Urinary bladder (tissue), 4 donors: ENCODE data around the gene ZNF655. TPM values are rescaled to one million over a fixed set of nuclear protein-coding genes. Genes with fewer than 3 reads are reported as not detected.
A peak's percentile ranks its signal among the peaks of the same experiment; 100 is the strongest.
"Not testable (repeated sequence)": the region's sequence is repeated elsewhere in the genome, so short reads cannot be mapped to it uniquely, and the experiment has no call there.

Source experiments
- DNase-seq: peaks from one replicate; pipeline ENCODE4 v3.0.0-alpha.2; 2015; ENCODE audit errors: extremely low spot score
- H3K27ac ChIP-seq: one replicate; pipeline ENCODE4 v1.5.1; 2013; ENCODE audit warnings: low read depth, mild to moderate bottlenecking, moderate library complexity
- H3K36me3 ChIP-seq: one replicate; pipeline ENCODE4 v1.6.1; 2013; ENCODE audit warnings: mild to moderate bottlenecking, moderate library complexity; ENCODE audit not compliant: insufficient read depth
- H3K4me1 ChIP-seq: one replicate; pipeline ENCODE4 v1.6.1; 2013; ENCODE audit warnings: mild to moderate bottlenecking, moderate library complexity; ENCODE audit not compliant: insufficient read depth
- H3K4me3 ChIP-seq: one replicate; pipeline ENCODE4 v1.5.1; 2013; ENCODE audit warnings: low read depth, low read length
- WGBS: extraction: QIAGEN DNeasy Blood & Tissue Kit; methylation state at CpG from one replicate; pipeline ENCODE4 v1.1.7; 2013; 5-methylcytosine and 5-hydroxymethylcytosine counted together
- polyA plus RNA-seq: library from polyadenylated mRNA; stranded (reverse); fragments of 200-250 nt; gene quantifications from one replicate; pipeline ENCODE4 v1.2.3, GENCODE V29; 2013
- total RNA-seq: library from RNA; depleted of rRNA; stranded (reverse); fragments of >200 nt; gene quantifications from one replicate; pipeline ENCODE4 v1.2.3, GENCODE V29; 2014
- donor health status: healthy with polysubstance abuse.
- donor health status: healthy.

Gene ZNF655, protein sequence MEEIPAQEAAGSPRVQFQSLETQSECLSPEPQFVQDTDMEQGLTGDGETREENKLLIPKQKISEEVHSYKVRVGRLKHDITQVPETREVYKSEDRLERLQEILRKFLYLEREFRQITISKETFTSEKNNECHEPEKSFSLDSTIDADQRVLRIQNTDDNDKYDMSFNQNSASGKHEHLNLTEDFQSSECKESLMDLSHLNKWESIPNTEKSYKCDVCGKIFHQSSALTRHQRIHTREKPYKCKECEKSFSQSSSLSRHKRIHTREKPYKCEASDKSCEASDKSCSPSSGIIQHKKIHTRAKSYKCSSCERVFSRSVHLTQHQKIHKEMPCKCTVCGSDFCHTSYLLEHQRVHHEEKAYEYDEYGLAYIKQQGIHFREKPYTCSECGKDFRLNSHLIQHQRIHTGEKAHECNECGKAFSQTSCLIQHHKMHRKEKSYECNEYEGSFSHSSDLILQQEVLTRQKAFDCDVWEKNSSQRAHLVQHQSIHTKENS
- 127 TPM for total RNA-seq
- 52.0 TPM for polyA plus RNA-seq

DNA sequence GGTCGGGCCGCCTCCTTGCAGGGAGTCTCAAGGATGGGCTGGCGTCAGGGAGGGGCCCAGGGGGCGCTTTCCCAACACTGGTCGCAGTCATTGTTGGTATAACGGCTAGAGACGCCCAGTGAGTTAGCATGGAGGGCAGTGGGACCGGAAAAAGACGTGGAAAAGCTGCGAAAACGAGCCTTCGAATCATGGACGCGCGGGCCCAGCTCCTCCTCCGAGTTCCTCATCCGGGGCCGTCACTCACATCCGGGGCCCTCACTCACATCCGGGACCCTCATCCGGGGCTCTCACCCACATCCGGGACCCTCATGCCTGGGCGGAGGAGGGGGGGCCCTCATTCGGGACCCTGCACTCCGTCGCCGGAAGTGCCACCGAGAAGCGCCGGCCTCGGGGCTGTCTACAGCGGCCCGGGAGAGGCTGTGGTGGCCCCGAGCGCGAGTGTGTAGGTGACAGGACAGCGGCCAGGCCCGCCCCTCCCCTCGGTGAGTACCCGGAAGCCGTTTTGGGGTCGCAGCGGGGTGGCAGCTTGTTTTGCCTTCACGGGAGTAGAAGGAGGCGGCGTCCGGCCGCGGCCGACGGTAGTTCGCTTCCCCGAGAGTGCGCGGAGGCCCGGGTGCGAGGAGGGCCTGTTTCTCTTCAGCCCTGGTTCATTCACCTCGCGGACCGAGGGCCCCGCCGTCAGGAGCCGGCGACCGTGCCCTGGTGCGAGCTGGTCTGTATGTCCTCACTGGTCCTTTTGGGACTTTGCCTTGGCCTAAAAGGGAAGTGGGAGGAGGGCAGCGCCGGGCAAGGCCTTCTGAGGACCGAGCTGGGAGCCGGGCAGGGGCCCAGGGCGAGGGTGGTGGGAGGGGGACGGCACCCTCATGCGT, at the start of gene ZNF655:
Gene ZNF655 (plus strand): TSS at position 337 of the 869 bp plus-strand sequence. CDS start 1,918 bp downstream, outside the sequence.
- peaks cover 2% of the 10 kb centered on the region for H3K4me1 ChIP-seq
- H3K27ac ChIP-seq, result peak within 1 kb of the TSS; percentile 97
- under 1% methylated on average over 73 of the region's 73 CpGs for WGBS
- peak within 1 kb of the TSS; percentile 87 for H3K4me3 ChIP-seq
- H3K36me3 ChIP-seq, result peaks cover 3% of the 10 kb centered on the region
- peak; percentile 86 for DNase-seq

DNA sequence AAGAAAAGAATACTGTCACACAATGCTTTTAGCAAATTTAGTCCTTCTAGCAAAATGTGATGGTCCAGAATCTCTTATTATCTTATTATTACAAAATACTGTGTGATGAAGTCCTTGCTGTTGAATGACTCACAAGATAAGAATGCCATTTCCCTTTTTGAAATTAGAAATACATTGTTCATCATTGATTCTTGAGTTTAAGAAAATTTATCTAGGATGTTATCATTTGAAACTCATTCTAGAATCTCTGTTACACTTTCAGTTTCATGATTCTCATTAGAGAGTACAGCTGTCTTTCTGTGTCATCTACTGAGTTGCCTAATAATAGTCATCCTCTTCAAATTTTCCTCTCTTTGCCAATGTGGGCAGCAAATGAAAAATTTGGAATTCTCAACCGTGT, 44.4 kb upstream of the ZNF655 start:
- WGBS, result 95% methylated on average over 1 of the region's 1 CpG
- DNase-seq, result no peak
- Histone ChIP-seq H3K36me3 (peaks cover 2% of the 10 kb centered on the region), H3K4me1 (no peaks in the 10 kb centered on the region), H3K27ac (no peak overlapping the region), H3K4me3 (no peak overlapping the region)

DNA sequence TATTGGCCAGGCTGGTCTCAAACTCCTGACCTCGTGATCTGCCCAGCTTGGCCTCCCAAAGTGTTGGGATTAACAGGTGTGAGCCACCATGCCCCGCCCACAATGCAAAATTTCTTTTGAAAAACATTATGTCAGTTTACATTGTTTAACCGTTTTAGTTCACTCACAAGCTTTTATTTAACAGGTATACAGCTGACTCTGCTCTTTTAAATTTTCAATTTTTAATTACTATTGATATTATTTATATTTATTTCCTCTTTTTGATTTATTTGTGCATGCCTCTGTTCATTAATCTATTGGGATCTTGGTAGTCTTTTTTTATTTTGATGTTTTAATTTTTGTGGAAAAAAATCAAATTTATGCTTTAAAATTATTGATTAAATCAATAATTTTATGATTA, 37.0 kb upstream of the ZNF655 start:
- H3K4me1 ChIP-seq, result no peaks in the 10 kb centered on the region
- peaks cover 6% of the 10 kb centered on the region for H3K36me3 ChIP-seq
- H3K4me3 ChIP-seq, result no peak overlapping the region
- no peak overlapping the region for H3K27ac ChIP-seq
- 90% methylated on average over 3 of the region's 3 CpGs for WGBS
- no peak for DNase-seq

DNA sequence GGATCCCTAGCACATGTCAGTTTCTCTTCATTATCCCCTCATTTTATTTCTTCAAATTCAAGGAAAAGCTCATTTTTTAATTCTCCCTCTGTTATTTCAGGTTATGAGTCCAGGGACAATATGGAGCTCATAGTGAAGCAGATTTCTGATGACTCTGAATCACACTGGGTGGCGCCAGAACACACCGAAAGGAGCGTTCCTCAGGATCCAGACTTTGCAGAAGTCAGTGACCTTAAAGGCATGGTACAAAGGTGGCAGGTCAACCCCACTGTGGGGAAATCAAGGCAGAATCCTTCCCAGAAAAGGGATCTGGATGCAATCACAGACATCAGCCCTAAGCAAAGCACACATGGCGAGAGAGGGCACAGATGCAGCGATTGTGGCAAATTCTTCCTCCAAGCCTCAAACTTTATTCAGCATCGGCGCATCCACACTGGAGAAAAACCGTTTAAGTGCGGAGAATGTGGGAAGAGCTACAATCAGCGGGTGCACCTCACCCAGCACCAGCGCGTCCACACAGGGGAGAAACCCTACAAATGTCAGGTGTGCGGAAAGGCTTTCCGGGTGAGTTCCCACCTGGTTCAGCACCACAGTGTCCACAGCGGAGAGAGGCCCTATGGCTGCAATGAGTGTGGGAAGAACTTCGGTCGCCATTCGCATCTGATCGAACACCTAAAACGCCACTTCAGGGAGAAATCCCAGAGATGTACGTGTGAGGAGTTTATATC, 32.6 kb upstream of the ZNF655 start:
- H3K4me3 ChIP-seq, result no peak overlapping the region
- DNase-seq, result no peak
- WGBS, result 96% methylated on average over 21 of the region's 21 CpGs
- no peak overlapping the region for H3K27ac ChIP-seq
- no peaks in the 10 kb centered on the region for H3K4me1 ChIP-seq
- H3K36me3 ChIP-seq, result peaks cover 2% of the 10 kb centered on the region

DNA sequence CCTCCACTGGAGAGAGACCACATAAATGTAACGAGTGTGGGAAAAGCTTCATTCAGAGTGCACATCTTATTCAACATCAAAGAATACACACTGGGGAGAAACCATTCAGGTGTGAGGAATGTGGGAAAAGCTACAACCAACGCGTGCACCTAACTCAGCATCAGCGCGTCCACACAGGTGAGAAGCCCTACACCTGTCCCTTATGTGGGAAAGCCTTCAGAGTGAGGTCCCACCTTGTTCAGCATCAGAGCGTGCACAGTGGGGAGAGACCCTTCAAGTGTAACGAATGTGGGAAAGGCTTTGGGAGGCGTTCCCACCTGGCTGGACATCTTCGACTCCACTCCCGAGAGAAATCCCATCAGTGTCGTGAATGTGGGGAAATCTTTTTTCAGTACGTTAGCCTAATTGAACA, 27.1 kb upstream of the ZNF655 start:
- no peak overlapping the region for H3K27ac ChIP-seq
- H3K4me1 ChIP-seq, result no peaks in the 10 kb centered on the region
- no peak for DNase-seq
- H3K4me3 ChIP-seq, result no peak overlapping the region
- peaks cover 8% of the 10 kb centered on the region for H3K36me3 ChIP-seq
- 98% methylated on average over 12 of the region's 12 CpGs for WGBS

DNA sequence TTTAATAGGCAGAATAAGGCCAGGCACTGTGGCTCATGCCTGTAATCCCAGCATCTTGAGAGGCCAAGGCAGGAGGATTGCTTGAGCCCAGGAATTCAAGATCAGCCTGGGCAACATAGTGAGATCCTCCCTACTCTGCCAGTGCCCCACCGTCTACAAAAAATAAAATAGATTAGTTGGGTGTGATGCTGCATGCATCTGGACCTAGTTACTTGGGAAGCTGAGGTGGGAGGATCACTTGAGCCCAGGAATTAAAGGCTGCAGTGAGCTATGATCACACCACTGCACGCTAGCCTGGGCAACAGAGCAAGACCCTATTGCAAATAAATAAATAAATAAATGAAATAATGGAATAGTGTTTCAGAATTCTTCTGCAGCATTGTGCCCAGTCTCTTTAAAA, 22.8 kb upstream of the ZNF655 start:
- 96% methylated on average over 2 of the region's 2 CpGs for WGBS
- DNase-seq, result no peak
- no peak overlapping the region for H3K4me3 ChIP-seq
- H3K36me3 ChIP-seq, result peaks cover 6% of the 10 kb centered on the region
- no peak overlapping the region for H3K27ac ChIP-seq
- no peaks in the 10 kb centered on the region for H3K4me1 ChIP-seq

DNA sequence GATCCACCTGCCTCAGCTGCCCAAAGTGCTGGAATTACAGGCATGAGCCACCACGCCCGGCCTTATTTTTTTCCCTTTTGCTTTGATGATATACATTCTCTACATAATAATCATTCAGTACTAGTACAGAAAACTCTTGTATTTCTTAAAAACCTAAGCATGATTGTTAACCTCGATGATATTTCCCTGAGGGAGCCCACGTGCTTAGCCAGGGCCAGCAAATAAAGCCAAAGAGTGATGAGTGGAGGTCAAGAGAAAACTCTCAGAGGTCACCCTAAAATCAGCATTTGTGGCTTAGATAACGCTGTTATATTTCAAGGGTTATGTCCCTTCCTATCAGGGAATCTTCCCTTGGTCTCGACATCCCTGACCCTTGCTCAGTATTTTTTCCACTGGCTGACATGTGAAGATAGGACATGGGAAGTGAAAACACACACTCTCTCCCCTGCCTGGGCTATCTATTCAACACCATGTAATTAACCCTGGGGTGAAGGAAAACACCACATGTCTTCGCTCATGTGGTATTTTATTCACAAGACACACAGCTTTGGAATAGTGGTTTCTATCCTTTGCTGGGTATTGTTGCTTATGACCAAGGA, 19.1 kb upstream of the ZNF655 start:
- WGBS, result 83% methylated on average over 7 of the region's 7 CpGs
- H3K36me3 ChIP-seq, result no peaks in the 10 kb centered on the region
- DNase-seq, result no peak
- H3K4me3 ChIP-seq, result no peak overlapping the region
- H3K4me1 ChIP-seq, result no peaks in the 10 kb centered on the region
- H3K27ac ChIP-seq, result no peak overlapping the region

DNA sequence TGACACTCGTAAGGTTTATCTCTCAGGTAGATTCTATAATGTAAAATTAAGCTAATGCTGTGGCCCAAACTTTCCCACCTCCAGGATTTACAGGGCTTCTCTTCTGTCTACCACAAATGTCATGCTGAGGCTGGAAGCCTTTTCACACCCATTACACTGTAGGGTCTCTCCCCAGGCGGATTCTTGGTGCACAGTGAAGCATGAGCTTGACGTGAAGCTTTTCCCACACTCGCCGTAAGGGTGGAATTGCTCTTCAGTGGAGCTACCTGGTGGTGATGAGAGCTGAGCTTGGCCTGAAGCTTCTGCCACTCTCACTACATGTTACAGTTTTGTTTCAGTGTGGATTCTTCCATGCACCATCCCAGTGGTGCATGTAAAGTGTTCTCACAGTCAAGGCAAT, 17.9 kb upstream of the ZNF655 start:
- Histone ChIP-seq H3K27ac (no peak overlapping the region), H3K36me3 (no peaks in the 10 kb centered on the region), H3K4me1 (no peaks in the 10 kb centered on the region), H3K4me3 (no peak overlapping the region)
- no peak for DNase-seq
- WGBS, result 92% methylated on average over 5 of the region's 5 CpGs

DNA sequence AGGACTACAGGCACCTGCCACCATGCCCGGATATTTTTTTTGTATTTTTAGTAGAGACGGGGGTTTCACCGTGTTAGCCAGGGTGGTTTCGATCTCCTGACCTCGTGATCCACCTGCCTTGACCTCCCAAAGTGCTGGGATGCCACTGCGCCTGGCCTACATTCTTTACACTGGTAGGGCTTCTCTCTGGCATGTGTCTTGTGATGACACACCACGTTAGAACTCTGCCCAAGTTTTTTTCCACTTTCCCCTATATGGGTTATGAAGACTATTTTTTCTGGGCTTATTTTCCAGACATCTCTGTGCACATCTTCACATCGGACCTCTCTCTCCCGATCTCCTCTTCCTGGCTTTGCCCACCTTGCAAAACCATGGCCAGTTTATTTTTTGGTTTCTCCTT, 17.2 kb upstream of the ZNF655 start:
- WGBS, result 89% methylated on average over 9 of the region's 9 CpGs
- no peak for DNase-seq
- no peak overlapping the region for H3K4me3 ChIP-seq

DNA sequence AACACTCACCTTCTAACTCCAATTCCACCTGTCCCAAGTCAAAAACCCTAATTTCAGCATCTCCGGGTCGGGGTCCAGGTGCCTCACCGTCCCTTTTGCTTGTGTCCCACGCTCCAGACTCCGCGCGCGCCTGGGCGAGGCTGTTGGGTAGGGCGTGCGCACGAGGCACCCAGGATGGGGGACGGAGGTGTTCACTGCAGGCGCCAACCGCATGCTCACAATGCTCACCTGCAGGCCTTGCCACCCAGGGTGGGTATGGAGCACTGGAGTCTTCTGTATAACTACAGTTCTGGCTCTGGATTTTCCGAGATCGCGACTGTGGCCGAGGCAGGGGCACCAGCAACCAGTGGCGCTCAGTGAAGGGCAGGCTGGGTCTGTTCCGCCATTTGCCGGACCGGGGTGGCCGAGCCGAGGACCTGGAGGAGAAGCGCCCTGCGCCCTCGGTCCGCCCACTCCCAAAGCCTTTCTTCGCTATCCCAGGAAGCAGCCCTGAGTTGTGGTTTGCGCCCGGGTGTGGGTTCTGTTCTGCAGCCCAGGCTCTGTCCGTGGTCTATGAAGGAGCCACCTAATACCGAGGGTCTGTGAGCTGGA, 15.3 kb upstream of the ZNF655 start:
- WGBS, result 93% methylated on average over 34 of the region's 34 CpGs
- H3K4me1 ChIP-seq, result no peaks in the 10 kb centered on the region
- H3K4me3 ChIP-seq, result no peak overlapping the region
- H3K27ac ChIP-seq, result no peak overlapping the region
- peaks cover 4% of the 10 kb centered on the region for H3K36me3 ChIP-seq
- DNase-seq, result no peak

More for the DNA sequence above, 17.2 kb upstream of the ZNF655 start:
- Histone ChIP-seq H3K36me3 (peaks cover under 1% of the 10 kb centered on the region), H3K4me1 (no peaks in the 10 kb centered on the region), H3K27ac (no peak overlapping the region)

DNA sequence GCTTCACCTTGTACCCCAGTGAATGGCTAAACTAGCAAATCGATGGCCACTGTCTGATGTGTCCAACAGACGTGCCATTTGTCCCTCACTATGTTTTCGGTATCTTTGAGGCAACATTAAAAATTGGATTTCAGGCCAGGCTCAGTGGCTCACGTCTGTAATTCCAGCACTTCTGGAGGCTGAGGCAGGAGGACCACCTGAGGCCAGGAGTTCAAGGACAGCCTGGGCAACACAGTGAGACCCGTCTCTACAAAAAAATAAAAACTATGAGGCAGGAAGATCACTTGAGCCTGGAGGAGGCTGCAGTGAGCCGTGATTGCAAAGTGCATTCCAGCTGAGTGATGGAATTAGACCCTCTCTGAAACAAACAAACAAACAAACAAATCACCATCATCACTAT, 14.5 kb upstream of the ZNF655 start:
- no peak overlapping the region for H3K4me3 ChIP-seq
- 94% methylated on average over 6 of the region's 6 CpGs for WGBS
- DNase-seq, result no peak
- H3K36me3 ChIP-seq, result peaks cover 5% of the 10 kb centered on the region
- H3K4me1 ChIP-seq, result no peaks in the 10 kb centered on the region
- H3K27ac ChIP-seq, result no peak overlapping the region

DNA sequence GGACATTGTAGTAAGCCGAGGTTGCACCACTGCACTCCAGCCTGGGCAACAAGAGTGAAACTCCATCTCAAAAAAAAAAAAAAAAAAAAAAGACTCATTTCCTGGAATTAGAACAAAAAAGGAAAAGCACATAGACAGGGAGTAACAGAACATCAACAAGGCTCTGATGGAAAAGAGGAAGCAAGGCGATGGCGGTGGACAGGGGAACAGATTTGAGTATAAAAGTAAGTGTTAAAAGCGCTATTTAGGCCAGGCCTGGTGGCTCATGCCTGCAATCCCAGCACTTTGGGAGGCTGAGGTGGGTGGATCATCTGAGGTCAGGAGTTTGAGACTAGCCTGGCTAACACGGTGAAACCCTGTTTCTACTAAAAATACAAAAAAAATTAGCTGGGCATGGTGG, 13.1 kb upstream of the ZNF655 start:
- DNase-seq, H3K4me3 ChIP-seq, H3K4me1 ChIP-seq, H3K27ac ChIP-seq, H3K36me3 ChIP-seq: not testable (repeated sequence)
- WGBS, result 98% methylated on average over 5 of the region's 5 CpGs

DNA sequence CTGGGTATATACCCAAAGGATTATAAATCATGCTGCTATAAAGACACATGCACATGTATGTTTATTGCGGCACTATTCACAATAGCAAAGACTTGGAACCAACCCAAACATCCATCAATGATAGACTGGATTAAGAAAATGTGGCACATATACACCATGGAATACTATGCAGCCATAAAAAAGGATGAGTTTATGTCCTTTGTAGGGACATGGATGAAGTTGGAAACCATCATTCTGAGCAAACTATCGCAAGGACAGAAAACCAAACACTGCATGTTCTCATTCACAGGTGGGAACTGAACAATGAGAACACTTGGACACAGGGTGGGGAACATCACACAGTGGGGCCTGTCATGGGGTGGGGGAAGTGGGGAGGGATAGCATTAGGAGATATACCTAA, 8.9 kb upstream of the ZNF655 start:
- not testable (repeated sequence) for H3K36me3 ChIP-seq, DNase-seq, H3K27ac ChIP-seq, H3K4me1 ChIP-seq, H3K4me3 ChIP-seq
- 93% methylated on average over 1 of the region's 2 CpGs for WGBS
